Femur (tissue), 1 donor: ENCODE data around the gene MAPK8.

Source experiments
- DNase-seq: peaks from one replicate; pipeline ENCODE4 v3.0.0-alpha.2; 2017

MAPK8 gene

GRCh38 chr10:48451969-48452878 lies 145.7 kb downstream of the MAPK8 start:
- DNase-seq, result no peak

DNA sequence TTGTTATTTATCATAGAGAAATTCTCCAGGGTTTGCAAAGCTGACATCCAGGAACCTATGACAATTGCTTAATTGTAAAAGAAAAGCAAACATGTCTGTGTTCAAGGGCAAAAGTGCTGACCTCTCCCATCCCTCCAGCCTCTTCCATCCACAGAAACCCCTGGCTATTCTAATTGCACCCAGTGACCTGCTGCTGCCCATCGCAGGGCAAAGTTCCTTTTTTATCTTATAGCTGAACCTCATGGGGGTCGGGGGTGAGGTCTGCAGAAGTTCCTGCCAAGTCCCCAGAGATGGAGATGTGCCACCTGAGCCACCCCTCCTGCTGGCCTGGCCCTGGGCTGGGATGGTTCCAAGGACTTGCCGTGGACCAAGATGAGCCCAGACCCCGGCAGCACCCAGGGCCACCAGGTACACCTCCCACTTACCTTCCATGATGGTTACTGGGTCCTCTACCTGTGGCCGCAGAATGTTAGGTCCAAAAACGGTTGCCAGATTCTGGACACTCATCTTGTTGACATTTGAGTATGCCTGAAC lies 146.5 kb downstream of the MAPK8 start:
- no peak for DNase-seq

DNA sequence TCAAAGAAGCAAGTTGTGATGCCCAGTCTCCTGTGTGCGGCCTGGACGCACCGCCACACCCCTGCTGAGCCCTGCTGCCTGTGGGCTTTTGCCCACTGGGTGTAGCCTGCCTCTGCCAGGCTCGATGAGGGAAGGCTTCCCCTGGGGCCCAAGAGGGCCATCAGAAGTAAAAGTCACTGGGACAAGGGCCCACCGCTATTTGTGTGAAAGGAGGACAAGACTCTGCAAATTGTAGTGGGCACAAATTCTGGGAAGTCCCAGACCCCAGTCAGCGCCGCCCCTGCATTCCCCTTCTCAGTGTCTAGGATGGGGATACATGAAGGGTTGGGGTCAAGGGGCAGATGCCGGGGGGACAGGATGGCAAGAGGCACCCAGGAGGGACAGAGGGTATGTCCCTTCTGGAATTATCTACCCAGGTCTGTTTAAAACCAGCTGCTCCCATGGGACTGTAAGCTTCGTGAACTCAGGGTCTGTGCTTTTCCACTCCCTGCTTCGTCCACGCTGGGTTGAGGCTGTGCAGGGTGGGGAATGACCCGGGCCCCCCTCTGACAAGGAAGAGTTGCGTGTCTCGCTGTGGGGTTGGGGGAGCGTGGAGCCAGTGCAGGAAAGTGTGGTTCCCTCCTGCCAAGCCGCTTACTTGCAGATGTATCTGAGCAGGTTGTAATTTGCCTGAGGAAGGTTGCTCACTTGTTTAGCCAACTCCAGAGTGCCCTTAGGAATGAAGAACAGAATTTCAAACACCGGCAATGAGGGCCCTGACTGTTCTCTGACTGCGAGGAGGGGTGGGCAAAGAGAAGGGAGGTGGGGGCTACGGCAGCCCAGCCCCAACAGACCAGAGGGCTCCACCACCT lies 147.2 kb downstream of the MAPK8 start:
- no peak for DNase-seq

GRCh38 chr10:48454302-48455054 lies 148.0 kb downstream of the MAPK8 start:
- no peak for DNase-seq

DNA sequence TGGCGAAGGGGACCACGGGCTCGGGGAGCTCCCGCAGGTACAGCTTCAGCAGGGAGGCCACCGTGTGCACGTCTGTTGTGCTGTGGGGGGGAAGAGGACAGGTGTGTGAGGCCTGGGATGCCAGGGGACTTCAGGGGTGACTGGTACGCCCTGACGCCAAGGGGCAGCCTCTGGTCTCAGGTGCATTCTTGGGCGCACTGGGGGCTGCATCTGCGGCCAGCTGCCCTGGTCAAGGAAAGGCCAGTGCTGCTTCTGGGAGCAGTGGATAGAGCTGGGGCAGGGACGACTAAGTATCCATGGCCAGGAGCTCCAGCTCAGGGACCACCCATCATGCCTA lies 148.5 kb downstream of the MAPK8 start:
- DNase-seq, result no peak

GRCh38 chr10:48455392-48456151 lies 149.1 kb downstream of the MAPK8 start:
- DNase-seq, result peak; percentile 18

DNA sequence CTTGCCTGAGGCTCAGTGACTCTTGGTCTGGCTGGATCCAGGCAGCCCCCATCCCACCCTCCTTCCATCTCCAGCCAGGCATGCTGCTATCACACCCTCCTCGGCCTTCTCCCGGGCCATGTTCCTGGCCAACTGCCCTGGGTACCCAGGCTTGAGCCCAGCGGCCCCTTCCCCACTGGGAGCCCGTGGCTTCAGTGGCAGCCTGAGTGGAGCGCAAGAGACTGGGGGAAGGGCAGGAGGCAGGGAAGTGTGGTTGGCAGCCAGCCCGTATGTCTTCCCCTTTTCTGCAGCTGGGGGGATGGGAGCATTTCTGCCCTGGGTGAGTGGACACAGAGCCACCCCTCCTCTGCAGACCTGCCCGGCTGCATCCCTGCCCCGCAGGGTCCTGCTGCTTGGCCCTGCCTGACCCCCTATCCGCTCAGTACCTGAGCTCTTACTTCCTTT lies 149.9 kb downstream of the MAPK8 start:
- peak; percentile 79 for DNase-seq

DNA sequence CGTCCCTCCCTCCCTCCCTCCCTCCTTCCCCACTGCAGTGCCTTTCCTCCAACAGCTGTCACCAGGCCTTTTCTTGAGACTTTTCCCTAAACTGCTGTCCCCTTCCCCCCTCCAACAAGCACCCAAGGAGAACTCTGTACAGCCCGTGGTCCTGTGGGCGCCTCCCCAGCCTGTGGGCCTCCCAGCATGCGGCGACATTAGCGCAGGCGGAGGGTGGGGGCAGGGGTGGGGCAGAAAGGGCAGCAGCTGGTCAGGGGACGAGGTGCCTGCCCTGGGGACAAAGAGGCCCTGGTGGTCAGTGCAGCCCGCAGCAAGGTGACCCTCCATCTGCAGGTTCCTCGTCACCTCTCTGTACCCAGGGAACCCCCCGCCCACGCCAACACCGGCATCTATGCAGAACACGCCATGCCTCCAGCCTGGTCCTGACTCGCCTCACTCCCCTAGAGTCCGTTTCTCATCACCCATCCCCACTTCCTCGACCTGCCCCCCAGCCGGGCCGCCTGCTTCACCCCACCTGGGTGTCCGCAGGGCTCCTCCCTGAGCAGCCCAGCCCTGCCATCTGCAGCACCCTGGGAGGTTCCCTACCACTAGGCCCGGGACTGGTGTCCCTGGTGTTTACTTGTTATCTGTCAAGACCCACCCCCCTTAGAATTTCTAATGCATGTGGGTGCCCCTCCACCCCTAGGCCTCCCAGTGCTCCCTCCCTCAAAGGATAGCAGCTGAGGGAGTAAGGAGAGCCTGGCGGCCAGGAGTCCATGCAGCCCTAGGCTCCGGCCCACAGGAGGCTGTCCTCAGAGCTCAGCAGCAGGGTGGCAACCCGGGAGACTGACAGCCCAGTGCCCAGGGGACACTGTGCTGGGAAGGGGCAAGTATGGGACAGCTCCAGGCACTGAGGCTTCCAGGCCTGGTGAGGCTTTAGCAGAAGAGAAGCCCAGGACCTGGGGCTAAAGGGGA lies 150.6 kb downstream of the MAPK8 start:
- DNase-seq, result no peak

GRCh38 chr10:48457949-48458661 lies 151.6 kb downstream of the MAPK8 start:
- DNase-seq, result no peak

DNA sequence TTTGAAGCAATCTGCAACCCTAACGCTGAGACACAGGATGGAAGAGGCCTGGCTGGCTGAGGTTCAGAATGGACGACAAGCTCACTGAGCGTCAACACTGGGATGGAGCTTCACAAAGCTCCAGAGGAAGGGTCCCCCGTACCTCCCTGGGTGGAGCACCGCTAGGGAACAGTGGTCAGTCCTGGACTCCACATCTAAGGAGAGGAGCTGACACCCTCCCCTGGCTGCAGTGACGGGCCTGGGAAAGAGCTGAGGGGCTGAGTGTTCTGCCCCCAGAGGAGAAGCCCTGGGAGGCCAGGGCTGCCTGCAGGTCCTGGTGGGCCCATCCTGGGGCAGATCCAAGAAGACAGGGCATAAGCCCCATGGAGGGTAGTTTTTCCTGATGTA lies 152.2 kb downstream of the MAPK8 start:
- DNase-seq, result no peak

GRCh38 chr10:48459270-48460150 lies 153.0 kb downstream of the MAPK8 start:
- peak; percentile 19 for DNase-seq

DNA sequence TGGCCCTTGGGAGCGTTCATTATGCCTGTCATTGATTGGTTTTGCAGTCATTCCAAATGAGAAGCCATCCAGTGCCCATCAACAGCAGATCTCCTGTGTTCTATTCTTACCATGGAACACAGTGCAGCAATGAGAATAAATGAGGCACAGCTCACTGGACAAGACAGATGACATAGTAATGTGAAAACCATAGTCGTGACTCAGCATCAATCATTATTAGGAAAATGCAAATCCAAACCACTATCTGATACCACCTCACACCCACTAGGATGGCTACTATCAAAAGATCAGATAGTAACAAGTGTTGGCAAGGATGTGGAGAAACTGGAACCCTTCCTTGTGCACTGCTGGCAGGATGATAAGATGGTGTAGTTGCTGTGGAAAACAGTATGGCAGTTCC lies 153.7 kb downstream of the MAPK8 start:
- no peak for DNase-seq

DNA sequence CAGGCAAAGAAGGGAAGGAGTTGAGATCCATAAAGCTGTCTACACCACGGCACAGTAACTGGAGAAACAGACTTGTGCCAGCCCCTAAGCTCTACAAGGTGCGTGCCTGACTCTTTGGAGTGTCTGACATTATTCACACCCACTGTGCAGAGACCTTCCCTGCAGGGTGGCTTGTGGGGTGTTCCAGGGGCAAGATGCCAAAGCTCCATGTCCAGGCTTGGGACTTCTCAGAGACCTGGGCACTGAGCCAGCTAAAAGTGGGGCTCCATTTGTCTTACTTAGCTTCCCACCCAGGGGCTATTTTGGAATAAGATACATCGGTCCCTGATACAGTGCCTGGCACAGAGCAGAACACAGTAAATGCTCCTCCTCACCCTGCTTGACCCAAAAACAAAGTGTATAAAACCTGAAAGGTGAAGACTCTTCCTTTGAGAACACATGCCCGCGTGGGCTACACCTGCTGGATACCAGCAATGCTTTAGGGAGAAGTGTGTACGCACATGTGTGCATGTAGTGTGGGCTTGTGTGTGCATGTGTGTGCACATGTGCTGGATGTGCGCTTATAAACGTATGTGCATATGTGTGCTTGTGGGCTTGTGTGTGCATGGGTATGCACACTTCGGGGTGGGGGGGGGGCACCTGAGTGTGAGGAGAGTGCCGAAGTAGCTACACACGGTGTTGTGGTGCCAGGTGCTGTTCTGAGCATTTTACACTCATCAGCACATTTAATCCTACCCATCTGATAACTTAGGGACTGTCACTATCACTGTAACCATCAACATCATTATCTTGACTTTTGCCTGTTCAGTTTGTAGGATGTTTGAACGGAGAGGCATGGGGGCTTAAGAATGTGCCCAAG lies 155.4 kb downstream of the MAPK8 start:
- no peak for DNase-seq

- DNase-seq, result no peak
Observed at GRCh38 chr10:48462482-48463020, 156.1 kb downstream of the MAPK8 start.

DNA sequence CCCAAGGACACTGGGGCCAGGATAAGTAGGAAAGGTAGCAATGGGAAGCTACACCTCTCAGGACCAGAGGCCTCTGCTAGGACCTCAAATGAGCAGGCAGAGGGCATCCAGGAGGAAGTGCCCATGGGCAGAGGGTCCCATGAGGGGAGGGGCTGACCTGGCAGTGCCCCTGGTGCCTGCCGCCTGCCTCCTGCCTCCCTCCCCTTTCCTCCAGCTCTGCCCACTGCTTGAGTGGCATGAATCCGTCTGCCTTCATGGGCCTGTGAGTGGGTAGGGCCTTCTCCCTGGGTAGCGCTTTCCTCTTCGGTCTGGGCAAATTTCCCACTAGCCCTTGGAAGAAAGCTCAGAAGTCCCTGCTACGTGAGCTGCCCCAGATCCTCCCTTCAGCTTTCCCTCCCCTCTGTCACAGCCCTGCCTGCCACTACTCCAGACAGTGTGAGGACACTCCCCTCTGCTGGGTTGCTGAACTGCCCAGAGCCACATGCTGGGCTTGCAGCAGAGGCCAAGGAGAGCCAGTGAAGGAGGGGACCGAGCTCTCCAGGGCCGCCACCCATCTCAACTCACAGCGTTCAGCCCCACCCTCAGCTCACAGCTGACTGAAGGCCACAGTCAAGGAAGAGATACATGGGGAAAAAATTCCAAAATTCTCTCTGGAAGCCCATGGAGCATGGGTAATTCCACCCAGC lies 157.0 kb downstream of the MAPK8 start:
- peak; percentile 15 for DNase-seq

DNA sequence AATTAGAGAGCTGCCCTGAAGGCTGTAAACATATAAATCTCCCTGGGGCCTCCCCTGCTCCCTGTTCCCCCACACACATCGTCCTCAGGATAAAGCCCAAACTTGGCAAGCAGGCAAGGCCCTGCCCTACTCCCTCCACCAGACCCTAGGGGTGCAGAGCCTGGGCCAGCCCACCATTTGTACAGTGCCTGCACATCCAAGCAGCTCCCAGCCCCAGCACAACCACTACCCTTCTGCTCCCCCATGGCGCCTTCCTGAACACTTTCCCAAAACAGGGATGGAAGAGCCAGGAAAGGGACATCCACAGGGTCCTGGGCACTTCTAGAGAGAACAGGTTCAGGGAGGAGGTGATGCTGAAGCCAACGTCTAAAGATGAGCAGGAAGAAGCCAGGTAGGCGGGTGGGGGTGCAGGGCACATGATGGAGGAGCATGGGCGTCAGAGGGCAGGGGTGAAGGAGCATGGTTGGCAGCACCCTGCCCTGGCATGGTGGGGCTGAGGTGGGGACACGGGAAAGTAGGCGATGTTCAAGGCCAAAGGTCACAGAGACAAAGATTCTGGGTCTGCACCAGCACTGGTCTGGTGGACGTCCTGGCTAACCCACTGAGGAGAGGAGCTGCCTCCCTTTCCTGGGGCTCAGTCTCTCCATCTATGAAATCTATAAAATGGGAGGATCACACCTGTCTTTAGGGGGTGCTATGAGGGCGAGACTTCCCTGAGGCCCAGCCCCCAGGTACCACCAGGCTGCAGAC lies 157.8 kb downstream of the MAPK8 start:
- DNase-seq, result no peak
